Measurements from ENCODE around the gene MRPL16.

- TF ChIP-seq POLR2AphosphoS5 (IDR thresholded peaks at IDR 0.05) (no peak), CTCF (IDR thresholded peaks at IDR 0.05) (no peak), EP300 (IDR thresholded peaks at IDR 0.05) (no peak), POLR2A (IDR thresholded peaks at IDR 0.05) (no peak)
Measured at GRCh38 chr11:59766542-59767224, 43.9 kb downstream of the MRPL16 start.
